ENCODE measurements around the gene PIGQ. TPM values are rescaled to one million over a fixed set of nuclear protein-coding genes. Genes with fewer than 3 reads are reported as not detected.

The PIGQ gene
- total and polyA plus RNA-seq, 2 donors (not counting 1 experiment from before 2014, with no cell fraction given): 11.2 to 22.3 TPM

- Histone ChIP-seq H2AFZ (ENCODE audit: low read length) (no peak overlapping the region), H3K4me2 (ENCODE audit: extremely low read depth, insufficient read depth, low read length) (no peak overlapping the region), H4K20me1 (ENCODE audit: control insufficient read depth, extremely low read depth, insufficient read depth, low read length) (no peaks in the 10 kb centered on the region), H3K4me3 (replicated peaks in 1 of 4; ENCODE audit: control extremely low read depth in 1 of 4, insufficient read depth in 1 of 4, low read depth in 3 of 4, low read length in 4 of 4) (no peak overlapping the region), H3K9ac (ENCODE audit: insufficient read depth, low read length) (no peak overlapping the region), H3K9me3 (ENCODE audit: control insufficient read depth, insufficient read depth, low read depth, low read length) (no peaks in the 10 kb centered on the region), H3K27me3 (ENCODE audit: control insufficient read depth, insufficient read depth, low read length) (no peaks in the 10 kb centered on the region), H3K36me3 (ENCODE audit: control insufficient read depth, insufficient read depth, low read length) (peaks cover 6% of the 10 kb centered on the region), H3K4me1 (ENCODE audit: control insufficient read depth, extremely low read depth, insufficient read depth, low read length) (peaks cover 8% of the 10 kb centered on the region), H3K79me2 (ENCODE audit: control insufficient read depth, insufficient read depth, low read length) (no peaks in the 10 kb centered on the region), H3K27ac (ENCODE audit: insufficient read depth, low read length) (no peak overlapping the region)
- no peak for DNase-seq (ENCODE audit: low read depth in 2 of 2)
- no peak for TF ChIP-seq EZH2 (IDR thresholded peaks at IDR 0.05; ENCODE audit: low read length, missing control alignments)
- no peak for TF ChIP-seq CTCF (conservative IDR thresholded peaks at IDR 0.05 in 1 of 2, IDR thresholded peaks at IDR 0.05 in 1 of 2; ENCODE audit: low read depth in 1 of 2, low read length in 2 of 2)
Measured at GRCh38 chr16:625117-625976, 55.6 kb downstream of the PIGQ start.

- Histone ChIP-seq H2AFZ (ENCODE audit: low read length) (no peak overlapping the region), H3K4me2 (ENCODE audit: extremely low read depth, insufficient read depth, low read length) (no peak overlapping the region), H3K36me3 (ENCODE audit: control insufficient read depth, insufficient read depth, low read length) (peaks cover 6% of the 10 kb centered on the region), H3K9ac (ENCODE audit: insufficient read depth, low read length) (no peak overlapping the region), H3K27ac (ENCODE audit: insufficient read depth, low read length) (peak overlapping the region; percentile 66), H3K9me3 (ENCODE audit: control insufficient read depth, insufficient read depth, low read depth, low read length) (no peaks in the 10 kb centered on the region), H4K20me1 (ENCODE audit: control insufficient read depth, extremely low read depth, insufficient read depth, low read length) (no peaks in the 10 kb centered on the region), H3K79me2 (ENCODE audit: control insufficient read depth, insufficient read depth, low read length) (no peaks in the 10 kb centered on the region), H3K4me1 (ENCODE audit: control insufficient read depth, extremely low read depth, insufficient read depth, low read length) (peaks cover 8% of the 10 kb centered on the region), H3K4me3 (replicated peaks in 1 of 4; ENCODE audit: control extremely low read depth in 1 of 4, insufficient read depth in 1 of 4, low read depth in 3 of 4, low read length in 4 of 4) (no peak overlapping the region), H3K27me3 (ENCODE audit: control insufficient read depth, insufficient read depth, low read length) (no peaks in the 10 kb centered on the region)
- TF ChIP-seq CTCF (conservative IDR thresholded peaks at IDR 0.05 in 1 of 2, IDR thresholded peaks at IDR 0.05 in 1 of 2; ENCODE audit: low read depth in 1 of 2, low read length in 2 of 2): no peak
- no peak for TF ChIP-seq EZH2 (IDR thresholded peaks at IDR 0.05; ENCODE audit: low read length, missing control alignments)
- no peak for DNase-seq (ENCODE audit: low read depth in 2 of 2)
Measured at GRCh38 chr16:625977-626765, 56.4 kb downstream of the PIGQ start.

- TF ChIP-seq EZH2 (IDR thresholded peaks at IDR 0.05; ENCODE audit: low read length, missing control alignments) (no peak), CTCF (conservative IDR thresholded peaks at IDR 0.05 in 1 of 2, IDR thresholded peaks at IDR 0.05 in 1 of 2; ENCODE audit: low read depth in 1 of 2, low read length in 2 of 2) (no peak)
- no peaks in the 10 kb centered on the region for H3K79me2 ChIP-seq (ENCODE audit: control insufficient read depth, insufficient read depth, low read length)
- no peaks in the 10 kb centered on the region for H4K20me1 ChIP-seq (ENCODE audit: control insufficient read depth, extremely low read depth, insufficient read depth, low read length)
- H3K27me3 ChIP-seq (ENCODE audit: control insufficient read depth, insufficient read depth, low read length): no peaks in the 10 kb centered on the region
- H3K9me3 ChIP-seq (ENCODE audit: control insufficient read depth, insufficient read depth, low read depth, low read length): no peaks in the 10 kb centered on the region
- H3K4me3 ChIP-seq (replicated peaks in 1 of 4; ENCODE audit: control extremely low read depth in 1 of 4, insufficient read depth in 1 of 4, low read depth in 3 of 4, low read length in 4 of 4): no peak overlapping the region
- peaks cover 2% of the 10 kb centered on the region for H3K4me1 ChIP-seq (ENCODE audit: control insufficient read depth, extremely low read depth, insufficient read depth, low read length)
- H3K4me2 ChIP-seq (ENCODE audit: extremely low read depth, insufficient read depth, low read length): no peak overlapping the region
- H3K27ac ChIP-seq (ENCODE audit: insufficient read depth, low read length): peak overlapping the region; percentile 66
- peak; percentile 96 to 97 for DNase-seq (ENCODE audit: low read depth in 2 of 2)
- H3K36me3 ChIP-seq (ENCODE audit: control insufficient read depth, insufficient read depth, low read length): peaks cover 6% of the 10 kb centered on the region
- no peak overlapping the region for H2AFZ ChIP-seq (ENCODE audit: low read length)
- H3K9ac ChIP-seq (ENCODE audit: insufficient read depth, low read length): no peak overlapping the region
Measured at GRCh38 chr16:626787-627453, 57.2 kb downstream of the PIGQ start.
